T-helper 1 cell (primary cell): ENCODE measurements around the gene FSD1L.
"Not testable (repeated sequence)": the region's sequence is repeated elsewhere in the genome, so short reads cannot be mapped to it uniquely, and the experiment has no call there.

Source experiments
- DNase-seq, 5 donors: peaks; one replicate each; pipeline ENCODE4 v3.0.0-alpha.2; 2012 to 2020

The FSD1L gene

DNA sequence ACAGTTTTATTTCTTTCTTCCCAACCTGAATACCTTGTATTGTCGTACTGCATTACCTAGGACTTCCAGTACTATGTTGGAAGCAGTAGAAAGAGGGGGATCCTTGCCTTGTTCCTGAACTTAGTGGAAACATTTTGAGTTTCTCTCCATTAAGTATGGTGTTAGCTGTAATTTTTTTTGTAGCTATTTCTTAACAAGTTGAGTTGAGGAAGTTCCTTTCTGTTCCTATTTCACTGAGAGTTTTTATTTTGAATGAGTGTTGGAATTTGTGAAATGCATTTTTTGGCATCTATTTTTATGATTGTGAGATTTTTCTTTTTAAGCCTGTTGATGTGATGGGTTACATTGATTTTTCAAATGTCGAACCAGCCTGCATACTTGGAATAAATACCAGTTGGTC lies 49.0 kb downstream of the FSD1L start:
- no peak for DNase-seq

GRCh38 chr9:105497704-105498103 lies 49.9 kb downstream of the FSD1L start:
- DNase-seq: no peak

DNA sequence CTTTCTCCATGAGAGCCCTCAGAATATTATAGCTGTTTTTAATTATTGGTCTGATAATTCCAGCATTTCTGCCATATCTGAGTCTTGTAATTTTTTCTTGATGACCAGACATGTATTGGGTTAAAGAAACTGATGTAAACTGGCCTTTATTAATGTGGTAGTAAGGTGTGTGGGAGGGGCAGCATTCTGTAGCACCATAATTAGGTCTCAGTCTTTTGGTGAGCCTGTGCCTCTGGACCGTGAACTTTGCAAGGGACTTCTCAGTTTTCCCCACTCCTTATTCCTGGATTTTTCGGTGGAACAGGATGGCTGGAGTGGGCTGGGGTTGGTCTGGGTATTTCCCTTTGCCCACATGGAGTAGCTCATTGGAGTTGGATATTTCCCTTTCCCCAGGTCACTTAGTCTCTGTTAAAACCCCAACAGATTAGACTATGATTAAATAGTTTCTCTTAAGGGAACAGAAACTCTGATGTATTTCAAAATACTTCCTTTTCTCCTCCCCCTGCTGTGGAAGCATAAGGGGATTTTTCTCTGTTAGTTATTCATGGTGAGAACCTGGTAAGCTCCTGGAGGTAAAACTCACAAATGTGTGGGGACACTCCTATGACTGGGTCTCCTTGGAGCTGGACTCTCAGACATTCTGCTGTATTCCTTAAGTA lies 52.4 kb downstream of the FSD1L start:
- no peak for DNase-seq

- no peak for DNase-seq
Observed at GRCh38 chr9:105501414-105501813, 53.6 kb downstream of the FSD1L start.

- DNase-seq: no peak
Observed at GRCh38 chr9:105502276-105502675, 54.4 kb downstream of the FSD1L start.

GRCh38 chr9:105503881-105504280 lies 56.0 kb downstream of the FSD1L start:
- DNase-seq: peak in 1 of 5 donors; percentile 15

DNA sequence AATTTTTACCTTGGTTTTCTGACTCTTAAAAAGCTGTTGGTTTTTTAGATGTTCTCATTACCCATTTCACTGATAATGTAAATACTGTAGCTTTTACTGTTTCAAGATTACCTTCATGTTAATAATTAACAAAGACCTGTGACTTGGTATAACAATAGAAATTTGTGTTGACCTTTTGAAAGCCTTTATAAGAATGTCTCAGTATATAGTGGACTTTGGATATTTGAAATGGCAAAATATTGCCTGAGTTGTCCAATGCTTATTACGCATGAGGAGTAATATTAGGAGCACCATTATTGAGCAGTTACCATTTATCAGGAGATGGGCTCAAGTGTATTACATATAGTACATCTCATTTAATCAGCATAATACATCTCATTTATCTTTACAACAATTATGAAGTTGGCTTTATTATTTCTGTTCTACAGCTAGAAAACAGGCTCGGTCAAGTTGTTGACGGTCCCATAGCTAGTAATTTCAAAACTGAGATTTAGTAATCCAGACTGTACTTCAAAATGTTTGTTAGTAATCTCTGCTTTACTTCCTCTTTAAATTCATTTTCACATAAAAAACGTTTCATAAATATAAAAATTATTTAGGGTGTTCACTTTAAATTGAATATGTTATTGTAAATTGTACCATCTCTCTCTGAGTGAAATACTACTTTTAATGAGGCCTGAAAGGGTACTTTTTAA lies 59.4 kb downstream of the FSD1L start:
- DNase-seq: no peak

- no peak for DNase-seq
Observed at GRCh38 chr9:105508530-105508929, 60.7 kb downstream of the FSD1L start.

DNA sequence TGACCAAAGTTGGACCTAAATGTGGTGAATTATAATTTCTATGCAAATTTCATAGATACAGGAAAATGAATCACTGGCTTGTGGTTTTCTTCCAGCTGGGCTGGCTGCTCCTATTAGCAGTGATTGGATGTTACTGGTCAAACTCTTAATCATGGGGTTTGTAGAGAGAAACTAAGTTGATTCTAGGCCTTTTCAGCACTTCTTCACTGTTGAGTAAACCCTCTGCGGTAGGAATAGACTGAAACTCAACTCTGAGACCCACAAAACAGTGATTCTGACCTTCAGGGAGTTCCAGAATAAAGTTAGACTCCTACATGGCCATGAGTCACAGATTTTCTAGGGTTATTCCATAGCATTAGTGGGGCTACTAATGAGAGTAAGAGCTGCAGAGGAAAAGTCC lies 62.2 kb downstream of the FSD1L start:
- DNase-seq: no peak

GRCh38 chr9:105511446-105511845 lies 63.6 kb downstream of the FSD1L start:
- DNase-seq: no peak

- no peak for DNase-seq
Observed at GRCh38 chr9:105515811-105516413, 68.1 kb downstream of the FSD1L start.

GRCh38 chr9:105519710-105520369 lies 72.0 kb downstream of the FSD1L start:
- DNase-seq: peak in 2 of 5 donors; percentile 6 to 19

DNA sequence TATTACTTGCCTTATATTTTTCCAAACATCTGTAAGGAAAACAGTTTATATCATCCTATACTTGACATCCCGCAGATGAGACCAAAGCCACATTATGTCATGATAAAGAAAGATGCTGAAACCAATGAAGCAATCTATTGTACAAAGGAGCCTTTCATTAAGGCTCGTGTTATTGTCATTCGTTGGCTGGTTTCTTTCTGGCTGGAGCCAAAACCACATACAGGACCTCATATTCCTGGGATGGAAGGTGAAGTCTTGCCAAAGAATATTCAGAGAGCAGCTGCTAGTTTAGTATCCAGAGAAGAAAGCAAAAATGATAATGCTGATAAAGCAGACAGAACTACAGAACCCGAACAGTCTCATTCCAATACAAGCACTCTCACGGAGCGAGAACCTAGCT lies 73.2 kb downstream of the FSD1L start:
- DNase-seq: not testable (repeated sequence)

GRCh38 chr9:105522618-105523385 lies 75.0 kb downstream of the FSD1L start:
- not testable (repeated sequence) for DNase-seq

- no peak for DNase-seq
Observed at GRCh38 chr9:105531530-105531929, 83.7 kb downstream of the FSD1L start.

DNA sequence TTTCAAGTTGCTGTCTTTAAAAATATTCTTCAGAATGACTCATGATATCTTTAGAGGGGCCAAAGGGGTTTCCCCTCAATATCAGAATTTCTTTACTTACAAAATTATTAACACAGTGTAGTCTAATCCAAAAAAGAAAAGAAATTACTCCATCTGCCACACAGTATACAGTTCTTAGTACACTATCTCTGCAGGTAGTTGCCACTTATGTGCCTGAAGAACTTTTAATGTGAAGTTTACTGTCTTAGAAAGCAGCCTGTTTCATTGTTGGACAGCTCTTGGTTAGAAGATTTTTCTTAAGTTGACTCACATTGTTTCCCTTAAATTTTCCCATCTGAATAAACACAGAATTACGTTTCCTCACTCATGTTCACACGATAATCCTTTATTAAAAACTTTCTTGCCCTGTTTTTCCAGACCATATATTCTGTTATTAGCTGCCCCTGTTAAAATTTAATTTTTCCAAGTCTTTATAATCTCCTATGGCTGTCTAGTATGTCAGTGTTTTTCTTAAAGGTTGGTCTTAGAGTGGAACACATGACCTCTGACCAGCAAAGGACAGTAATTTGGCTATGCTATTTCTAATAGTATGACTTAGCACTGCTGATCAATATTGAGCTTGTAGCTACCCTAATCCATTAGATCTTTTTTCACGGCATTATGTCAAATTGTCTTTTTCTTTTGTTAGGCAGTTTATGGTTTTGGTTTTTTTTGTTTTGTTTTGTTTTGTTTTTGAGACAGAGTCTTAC lies 88.3 kb downstream of the FSD1L start:
- no peak for DNase-seq

DNA sequence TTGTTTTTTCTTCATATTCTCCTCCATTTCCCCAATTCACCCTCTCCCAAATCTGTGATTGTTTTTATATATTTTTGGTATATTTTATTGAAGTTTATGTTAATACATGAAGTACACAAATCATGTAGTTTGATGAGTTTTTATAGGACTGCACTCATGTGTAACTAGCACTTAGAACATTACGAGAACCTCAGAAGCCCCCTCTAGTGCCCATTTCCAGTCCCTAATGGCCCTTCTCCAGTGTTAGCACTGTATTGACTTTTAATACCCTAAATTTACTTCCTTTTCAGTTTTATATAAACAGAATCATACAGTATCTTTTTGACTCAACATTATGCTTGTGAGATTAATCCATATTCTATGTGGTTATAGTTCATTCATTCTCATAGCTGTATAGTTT lies 91.6 kb downstream of the FSD1L start:
- DNase-seq: no peak

DNA sequence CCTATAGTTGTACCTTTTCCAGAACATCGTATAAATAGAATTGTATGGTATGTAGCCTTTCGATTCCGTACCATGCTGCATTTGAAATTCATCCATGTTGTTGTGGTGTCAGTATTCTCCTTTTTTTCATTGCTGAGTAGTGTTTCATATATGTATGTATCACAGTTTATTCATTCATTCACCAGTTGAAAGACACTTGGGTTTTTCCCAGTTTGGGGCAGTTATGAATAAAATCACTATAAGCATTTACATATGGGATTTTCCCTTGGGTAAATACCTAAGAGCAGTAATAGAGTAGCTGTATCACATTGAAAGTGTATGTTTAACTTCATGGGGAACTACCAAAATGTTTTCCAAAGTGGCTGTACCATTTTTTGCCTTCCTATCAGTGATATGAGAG lies 94.0 kb downstream of the FSD1L start:
- DNase-seq: peak in 1 of 5 donors; percentile 27

DNA sequence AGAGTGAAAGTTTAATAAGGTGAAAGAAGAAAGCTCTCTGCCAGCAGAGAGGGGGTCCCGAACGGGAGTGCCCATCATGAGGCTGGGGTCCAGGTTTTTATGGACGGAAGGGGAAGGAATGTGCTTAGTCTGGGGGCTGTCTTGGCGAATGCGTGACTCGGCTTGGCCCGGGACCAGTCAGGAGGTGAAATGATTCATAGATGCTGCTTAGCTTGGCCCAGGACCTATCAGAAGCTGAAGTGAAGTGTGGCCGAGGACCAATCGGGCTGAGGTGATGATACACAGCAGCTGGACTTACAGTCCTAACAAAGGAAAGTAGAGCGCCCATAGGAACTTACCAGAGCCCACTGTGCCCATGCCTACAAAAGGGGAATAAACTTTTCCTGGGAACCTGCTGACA lies 106.2 kb downstream of the FSD1L start:
- DNase-seq: no peak

- DNase-seq: peak; percentile 54 to 85 (median 67)
Observed at GRCh38 chr9:105557804-105558610, 110.2 kb downstream of the FSD1L start, which contains the start of gene FKTN. Gene FKTN, plus strand, starts transcription at chr9:105558131. Its CDS starts 16,902 bp downstream, at chr9:105575033.

GRCh38 chr9:105572455-105572854 lies 124.6 kb downstream of the FSD1L start:
- DNase-seq: no peak
